Measurements from ENCODE around the gene ZRANB1. TPM values are rescaled to one million over a fixed set of nuclear protein-coding genes. Genes with fewer than 3 reads are reported as not detected.

ZRANB1 gene
- total RNA-seq, 2 experiments from 2014 or later, result 21.2 to 22.2 TPM

- CTCF ChIA-PET, result no interaction called here
- Mint-ChIP-seq H3K9me3 (no peaks in the 10 kb centered on the region), H3K36me3 (ENCODE audit: low read depth) (peaks cover 44% of the 10 kb centered on the region), H3K27me3 (no peaks in the 10 kb centered on the region), H3K4me3 (no peak overlapping the region), H3K27ac (no peak overlapping the region), H3K4me1 (ENCODE audit: low read depth) (peaks cover 63% of the 10 kb centered on the region)
- ATAC-seq (ENCODE audit: poor library complexity) (no peak), DNase-seq (no peak)
- intact Hi-C loops (cut with DNase I, micrococcal nuclease), result no loop called here
- POLR2A ChIA-PET, result no interaction called here
- Histone ChIP-seq H3K4me1 (ENCODE audit: insufficient read depth, low read length) (peaks cover 13% of the 10 kb centered on the region), H3K9me3 (ENCODE audit: control insufficient read depth in 1 of 2, insufficient read depth in 1 of 2, low read length in 2 of 2) (no peaks in the 10 kb centered on the region), H3K36me3 (ENCODE audit: insufficient read depth, low read length) (peaks cover 4% of the 10 kb centered on the region), H3K4me3 (ENCODE audit: low read length) (no peak overlapping the region), H3K27ac (ENCODE audit: low read depth in 1 of 2, low read length in 2 of 2) (no peak overlapping the region), H3K27me3 (ENCODE audit: control insufficient read depth in 1 of 2, insufficient read depth in 2 of 2, low read length in 2 of 2) (no peaks in the 10 kb centered on the region)
- TF ChIP-seq, protein P1, sequence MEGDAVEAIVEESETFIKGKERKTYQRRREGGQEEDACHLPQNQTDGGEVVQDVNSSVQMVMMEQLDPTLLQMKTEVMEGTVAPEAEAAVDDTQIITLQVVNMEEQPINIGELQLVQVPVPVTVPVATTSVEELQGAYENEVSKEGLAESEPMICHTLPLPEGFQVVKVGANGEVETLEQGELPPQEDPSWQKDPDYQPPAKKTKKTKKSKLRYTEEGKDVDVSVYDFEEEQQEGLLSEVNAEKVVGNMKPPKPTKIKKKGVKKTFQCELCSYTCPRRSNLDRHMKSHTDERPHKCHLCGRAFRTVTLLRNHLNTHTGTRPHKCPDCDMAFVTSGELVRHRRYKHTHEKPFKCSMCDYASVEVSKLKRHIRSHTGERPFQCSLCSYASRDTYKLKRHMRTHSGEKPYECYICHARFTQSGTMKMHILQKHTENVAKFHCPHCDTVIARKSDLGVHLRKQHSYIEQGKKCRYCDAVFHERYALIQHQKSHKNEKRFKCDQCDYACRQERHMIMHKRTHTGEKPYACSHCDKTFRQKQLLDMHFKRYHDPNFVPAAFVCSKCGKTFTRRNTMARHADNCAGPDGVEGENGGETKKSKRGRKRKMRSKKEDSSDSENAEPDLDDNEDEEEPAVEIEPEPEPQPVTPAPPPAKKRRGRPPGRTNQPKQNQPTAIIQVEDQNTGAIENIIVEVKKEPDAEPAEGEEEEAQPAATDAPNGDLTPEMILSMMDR (IDR thresholded peaks at IDR 0.05), result no peak
Measured at GRCh38 chr10:124955243-124955642, 13.3 kb downstream of the ZRANB1 start.

- Histone ChIP-seq H3K36me3 (ENCODE audit: insufficient read depth, low read length) (peaks cover 4% of the 10 kb centered on the region), H3K27me3 (ENCODE audit: control insufficient read depth in 1 of 2, insufficient read depth in 2 of 2, low read length in 2 of 2) (no peaks in the 10 kb centered on the region), H3K4me1 (ENCODE audit: insufficient read depth, low read length) (peaks cover 13% of the 10 kb centered on the region), H3K27ac (ENCODE audit: low read depth in 1 of 2, low read length in 2 of 2) (no peak overlapping the region), H3K9me3 (ENCODE audit: control insufficient read depth in 1 of 2, insufficient read depth in 1 of 2, low read length in 2 of 2) (no peaks in the 10 kb centered on the region), H3K4me3 (ENCODE audit: low read length) (no peak overlapping the region)
- peaks cover 44% of the 10 kb centered on the region for H3K36me3 Mint-ChIP-seq (ENCODE audit: low read depth)
- no peaks in the 10 kb centered on the region for H3K9me3 Mint-ChIP-seq
- ChIA-PET POLR2A (no interaction called here), CTCF (interaction anchor here (1.0 kb wide), 1 partner anchor 12 kb away, joined by 4 read pairs; no protein-coding TSS in a partner anchor)
- peaks cover 67% of the 10 kb centered on the region for H3K4me1 Mint-ChIP-seq (ENCODE audit: low read depth)
- H3K27me3 Mint-ChIP-seq, result no peaks in the 10 kb centered on the region
- intact Hi-C loops (cut with DNase I, micrococcal nuclease), result no loop called here
- no peak overlapping the region for H3K4me3 Mint-ChIP-seq
- H3K27ac Mint-ChIP-seq, result no peak overlapping the region
- ATAC-seq (ENCODE audit: poor library complexity) (no peak), DNase-seq (no peak)
- TF ChIP-seq, protein P1 (IDR thresholded peaks at IDR 0.05), result no peak
Measured at GRCh38 chr10:124955868-124956267, 13.9 kb downstream of the ZRANB1 start.

- H3K9me3 ChIP-seq (ENCODE audit: control insufficient read depth in 1 of 2, insufficient read depth in 1 of 2, low read length in 2 of 2), result no peaks in the 10 kb centered on the region
- intact Hi-C loops (cut with DNase I, micrococcal nuclease), result no loop called here
- DNase-seq (no peak), ATAC-seq (ENCODE audit: poor library complexity) (no peak)
- Mint-ChIP-seq H3K27ac (peak overlapping the region; percentile 15), H3K9me3 (no peaks in the 10 kb centered on the region), H3K4me1 (ENCODE audit: low read depth) (peaks cover 73% of the 10 kb centered on the region), H3K4me3 (no peak overlapping the region), H3K27me3 (no peaks in the 10 kb centered on the region), H3K36me3 (ENCODE audit: low read depth) (peaks cover 44% of the 10 kb centered on the region)
- H3K27me3 ChIP-seq (ENCODE audit: control insufficient read depth in 1 of 2, insufficient read depth in 2 of 2, low read length in 2 of 2), result no peaks in the 10 kb centered on the region
- no peak overlapping the region for H3K27ac ChIP-seq (ENCODE audit: low read depth in 1 of 2, low read length in 2 of 2)
- POLR2A ChIA-PET, result interaction anchor here (0.7 kb wide), 1 partner anchor 33 kb away, joined by 4 read pairs; no protein-coding TSS in a partner anchor
- CTCF ChIA-PET, result no interaction called here
- peaks cover 13% of the 10 kb centered on the region for H3K4me1 ChIP-seq (ENCODE audit: insufficient read depth, low read length)
- H3K36me3 ChIP-seq (ENCODE audit: insufficient read depth, low read length), result peaks cover 4% of the 10 kb centered on the region
- TF ChIP-seq, protein P1 (IDR thresholded peaks at IDR 0.05), result no peak
- no peak overlapping the region for H3K4me3 ChIP-seq (ENCODE audit: low read length)
Measured at GRCh38 chr10:124956764-124957163, 14.8 kb downstream of the ZRANB1 start.
